CD14-positive monocyte (primary cell): ENCODE data around the gene PRIMPOL. TPM values are rescaled to one million over a fixed set of nuclear protein-coding genes. Genes with fewer than 3 reads are reported as not detected.

ENCODE experiments used
- DNase-seq, 3 donors: peaks; one replicate each; pipeline ENCODE4 v3.0.0-alpha.2; 2011 to 2022
- H2AFZ ChIP-seq: 2 replicates; pipeline ENCODE4 v1.6.0; 2012; ENCODE audit warnings: mild to moderate bottlenecking, low read depth, low read length, inconsistent platforms; ENCODE audit not compliant: insufficient read depth, poor library complexity, severe bottlenecking
- H3K27ac ChIP-seq, 2 donors: 1 replicate in 1 of 2; 2 replicates in 1 of 2; pipeline ENCODE4 v1.5.1; 2012 to 2013; ENCODE audit warnings: low read length in 2 of 2, control low read depth in 1 of 2, inconsistent platforms in 1 of 2, low read depth in 1 of 2, mild to moderate bottlenecking in 1 of 2
- H3K27me3 ChIP-seq, 2 donors: one replicate each; pipeline versions ENCODE4 v1.6.0 to v1.6.1; 2011 to 2013; ENCODE audit warnings: low read length in 2 of 2; ENCODE audit not compliant: control insufficient read depth in 2 of 2, insufficient read depth in 2 of 2
- H3K36me3 ChIP-seq, 2 donors: replicated peaks in 1 of 2; 1 replicate in 1 of 2; 2 replicates in 1 of 2; pipeline versions ENCODE4 v1.5.1 to v1.6.1; 2012 to 2013; ENCODE audit warnings: low read length in 2 of 2, control low read depth in 1 of 2, inconsistent platforms in 1 of 2, mild to moderate bottlenecking in 1 of 2; ENCODE audit not compliant: insufficient read depth in 2 of 2, control insufficient read depth in 1 of 2
- H3K4me1 ChIP-seq, 2 donors: 1 replicate in 1 of 2; 2 replicates in 1 of 2; pipeline versions ENCODE4 v1.5.1 to v1.6.1; 2012 to 2013; ENCODE audit warnings: low read length in 2 of 2, control low read depth in 1 of 2, inconsistent platforms in 1 of 2, mild to moderate bottlenecking in 1 of 2, moderate library complexity in 1 of 2; ENCODE audit not compliant: insufficient read depth in 2 of 2, control insufficient read depth in 1 of 2
- H3K4me2 ChIP-seq: replicated peaks from 2 replicates; pipeline ENCODE3; 2012; ENCODE audit warnings: low read length, moderate library complexity, mild to moderate bottlenecking; ENCODE audit not compliant: poor library complexity, severe bottlenecking; ENCODE audit errors: extremely low read depth
- H3K4me3 ChIP-seq, 3 experiments: fragments of 200-600 bp in 1 of 3; sonication (generic) in 1 of 3; replicated peaks in 1 of 3; 1 replicate in 2 of 3; 2 replicates in 1 of 3; pipeline ENCODE4 v1.5.1; 2011 to 2013; ENCODE audit warnings: low read length in 3 of 3, mild to moderate bottlenecking in 3 of 3, control low read depth in 2 of 3, low read depth in 2 of 3, inconsistent platforms in 1 of 3, moderate library complexity in 1 of 3
- H3K79me2 ChIP-seq: 2 replicates; pipeline ENCODE4 v1.6.0; 2012; ENCODE audit warnings: mild to moderate bottlenecking, control low read depth, inconsistent platforms, low read length, moderate library complexity; ENCODE audit not compliant: insufficient read depth
- H3K9ac ChIP-seq: 2 replicates; pipeline ENCODE4 v1.6.0; 2017; ENCODE audit warnings: low read length, mild to moderate bottlenecking; ENCODE audit not compliant: insufficient read depth, poor library complexity, severe bottlenecking
- H3K9me3 ChIP-seq, 2 donors: replicated peaks in 1 of 2; 1 replicate in 1 of 2; 2 replicates in 1 of 2; pipeline versions ENCODE4 v1.5.1 to v1.6.1; 2012 to 2013; ENCODE audit warnings: low read length in 2 of 2, control low read depth in 1 of 2; ENCODE audit not compliant: control insufficient read depth in 1 of 2, insufficient read depth in 1 of 2
- H4K20me1 ChIP-seq: 2 replicates; pipeline ENCODE4 v1.6.0; 2012; ENCODE audit warnings: mild to moderate bottlenecking, low read length, control low read depth, moderate library complexity; ENCODE audit not compliant: insufficient read depth
- H3K27ac Mint-ChIP-seq, 7 donors: one replicate each; pipeline ENCODE4 v1.8.0; 2020; ENCODE audit warnings: mild to moderate bottlenecking in 7 of 7, mixed read lengths in 7 of 7, moderate library complexity in 6 of 7, inconsistent platforms in 2 of 7
- H3K27me3 Mint-ChIP-seq, 3 donors: one replicate each; pipeline ENCODE4 v1.8.0; 2021 to 2022; ENCODE audit warnings: low read depth in 3 of 3, mild to moderate bottlenecking in 3 of 3, mixed read lengths in 3 of 3, moderate library complexity in 3 of 3, inconsistent platforms in 1 of 3
- H3K36me3 Mint-ChIP-seq, 2 donors: one replicate each; pipeline ENCODE4 v1.8.0; 2020; ENCODE audit warnings: mixed read lengths in 2 of 2, inconsistent platforms in 1 of 2, mild to moderate bottlenecking in 1 of 2
- H3K4me1 Mint-ChIP-seq: one replicate; pipeline ENCODE4 v1.8.0; 2020; ENCODE audit warnings: mild to moderate bottlenecking, mixed read lengths
- H3K4me3 Mint-ChIP-seq, 2 donors: one replicate each; pipeline ENCODE4 v1.8.0; 2020; ENCODE audit warnings: mild to moderate bottlenecking in 2 of 2, mixed read lengths in 2 of 2, moderate library complexity in 1 of 2
- H3K9me3 Mint-ChIP-seq, 7 donors: one replicate each; pipeline ENCODE4 v1.8.0; 2020 to 2022; ENCODE audit warnings: mixed read lengths in 7 of 7, mild to moderate bottlenecking in 6 of 7, moderate library complexity in 6 of 7, inconsistent platforms in 2 of 7
- whole genome bisulfite sequencing: methylation state at CpG from one replicate; pipeline ENCODE4 v1.1.5; 2013; ENCODE audit warnings: missing lambda C conversion rate; ENCODE audit not compliant: insufficient coverage; 5-methylcytosine and 5-hydroxymethylcytosine counted together
- intact Hi-C, 2 donors: fragments of 100-400 bp; cut with micrococcal nuclease; formaldehyde crosslinking; loops; one replicate each; pipeline versions ENCODE4 v1.15.0 to v1.15.1; 2023
- polyA plus RNA-seq, 3 donors: library from polyadenylated mRNA; depleted of rRNA in 1 of 3; unstranded in 2 of 3; stranded (reverse) in 1 of 3; fragments of 300-500 nt in 2 of 3; fragments of >200 nt in 1 of 3; fragmentation: Illumina TruSeq in 2 of 3; gene quantifications; 1 replicate in 2 of 3; 2 replicates in 1 of 3; pipeline ENCODE4 v1.2.3, GENCODE V29; 2012 to 2021
- TF ChIP-seq, protein P1 (sequence below): fragments of 200-600 bp; IDR thresholded peaks from one replicate; pipeline ENCODE4 v1.8.0; 2022; ENCODE audit warnings: antibody characterized with exemption, mild to moderate bottlenecking

The PRIMPOL gene
- polyA plus RNA-seq, 3 donors, result 7.0 to 10.5 (median 10.0) TPM

- peak overlapping the region in 1 of 7 donors; percentile 15 for H3K27ac Mint-ChIP-seq
- intact Hi-C loops, result no loop called here
- WGBS, result 97% methylated on average over 3 of the region's 5 CpGs
Observed at GRCh38 chr4:184675018-184675417, 25.5 kb downstream of the PRIMPOL start.

GRCh38 chr4:184675821-184676492, 26.4 kb downstream of the PRIMPOL start:
- Histone ChIP-seq H3K9ac (no peak overlapping the region), H3K27me3 (no peaks in the 10 kb centered on the region), H3K36me3 (peaks cover 19 to 32% of the 10 kb centered on the region in 2 donors), H3K4me1 (peaks cover 6 to 8% of the 10 kb centered on the region in 2 donors), H3K4me3 (no peak overlapping the region), H3K27ac (no peak overlapping the region), H3K9me3 (no peaks in the 10 kb centered on the region), H3K4me2 (no peak overlapping the region), H4K20me1 (no peaks in the 10 kb centered on the region), H3K79me2 (no peaks in the 10 kb centered on the region), H2AFZ (no peak overlapping the region)
- Mint-ChIP-seq H3K9me3 (peaks cover 0 to 2% (median 0%) of the 10 kb centered on the region in 7 donors), H3K4me3 (no peak overlapping the region), H3K27ac (no peak overlapping the region), H3K4me1 (peaks cover 9% of the 10 kb centered on the region), H3K36me3 (peaks cover 30 to 34% of the 10 kb centered on the region in 2 donors), H3K27me3 (peaks cover 0 to 3% (median 0%) of the 10 kb centered on the region in 3 donors)
- DNase-seq, result no peak
- intact Hi-C loops, result no loop called here
- TF ChIP-seq, protein P1, sequence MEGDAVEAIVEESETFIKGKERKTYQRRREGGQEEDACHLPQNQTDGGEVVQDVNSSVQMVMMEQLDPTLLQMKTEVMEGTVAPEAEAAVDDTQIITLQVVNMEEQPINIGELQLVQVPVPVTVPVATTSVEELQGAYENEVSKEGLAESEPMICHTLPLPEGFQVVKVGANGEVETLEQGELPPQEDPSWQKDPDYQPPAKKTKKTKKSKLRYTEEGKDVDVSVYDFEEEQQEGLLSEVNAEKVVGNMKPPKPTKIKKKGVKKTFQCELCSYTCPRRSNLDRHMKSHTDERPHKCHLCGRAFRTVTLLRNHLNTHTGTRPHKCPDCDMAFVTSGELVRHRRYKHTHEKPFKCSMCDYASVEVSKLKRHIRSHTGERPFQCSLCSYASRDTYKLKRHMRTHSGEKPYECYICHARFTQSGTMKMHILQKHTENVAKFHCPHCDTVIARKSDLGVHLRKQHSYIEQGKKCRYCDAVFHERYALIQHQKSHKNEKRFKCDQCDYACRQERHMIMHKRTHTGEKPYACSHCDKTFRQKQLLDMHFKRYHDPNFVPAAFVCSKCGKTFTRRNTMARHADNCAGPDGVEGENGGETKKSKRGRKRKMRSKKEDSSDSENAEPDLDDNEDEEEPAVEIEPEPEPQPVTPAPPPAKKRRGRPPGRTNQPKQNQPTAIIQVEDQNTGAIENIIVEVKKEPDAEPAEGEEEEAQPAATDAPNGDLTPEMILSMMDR, result no peak
- WGBS, result 92% methylated on average over 2 of the region's 3 CpGs

More at GRCh38 chr4:184675018-184675417, 25.5 kb downstream of the PRIMPOL start:
- Mint-ChIP-seq H3K9me3 (peaks cover 0 to 2% (median 0%) of the 10 kb centered on the region in 7 donors), H3K4me1 (peaks cover 2% of the 10 kb centered on the region), H3K27me3 (peaks cover 0 to 3% (median 0%) of the 10 kb centered on the region in 3 donors), H3K4me3 (no peak overlapping the region), H3K36me3 (peaks cover 30 to 40% of the 10 kb centered on the region in 2 donors)
- Histone ChIP-seq H3K4me2 (no peak overlapping the region), H3K27me3 (no peaks in the 10 kb centered on the region), H3K4me3 (no peak overlapping the region), H3K79me2 (no peaks in the 10 kb centered on the region), H2AFZ (no peak overlapping the region), H3K36me3 (peaks cover 19 to 41% of the 10 kb centered on the region in 2 donors), H3K9ac (no peak overlapping the region), H4K20me1 (no peaks in the 10 kb centered on the region), H3K4me1 (no peaks in the 10 kb centered on the region), H3K9me3 (no peaks in the 10 kb centered on the region), H3K27ac (no peak overlapping the region)
- no peak for DNase-seq
- TF ChIP-seq, protein P1, result no peak
